Fibroblast of pulmonary artery (primary cell): Measurements from ENCODE around the gene PINK1.

Experiments
- DNase-seq: peaks from one replicate; pipeline ENCODE4 v3.0.0-alpha.2; 2010; ENCODE audit warnings: low read depth
- H3K4me3 ChIP-seq: replicated peaks from 2 replicates; pipeline ENCODE4 v1.5.1; 2011; ENCODE audit warnings: low read depth, mild to moderate bottlenecking, control low read depth, low read length, moderate library complexity
- TF ChIP-seq, protein P1 (sequence below): IDR thresholded peaks from 2 replicates; pipeline ENCODE4 v1.5.1; 2011; ENCODE audit warnings: mild to moderate bottlenecking, control low read depth, low read length, inconsistent platforms; ENCODE audit errors: missing control alignments

The PINK1 gene

DNA sequence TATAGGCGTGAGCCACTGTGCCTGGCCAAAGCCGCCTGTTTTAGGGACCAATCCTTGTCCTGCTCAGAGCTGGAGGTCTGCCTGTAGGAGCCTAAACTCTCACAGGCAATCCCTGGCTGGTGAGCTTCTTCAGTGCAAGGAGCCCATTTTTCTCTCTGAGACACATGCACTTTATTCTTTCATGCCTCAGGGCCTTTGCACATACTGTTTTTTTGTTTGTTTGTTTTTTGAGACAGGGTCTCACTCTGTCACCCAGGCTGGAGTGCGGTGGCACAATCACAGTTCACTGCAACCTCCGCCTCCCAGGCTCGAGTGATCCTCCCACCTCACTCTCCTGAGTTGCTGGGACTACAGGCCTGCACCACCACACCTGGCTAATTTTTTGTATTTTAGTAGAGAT is 21.6 kb upstream of the PINK1 start:
- no peak for DNase-seq
- no peak overlapping the region for H3K4me3 ChIP-seq
- TF ChIP-seq, protein P1, sequence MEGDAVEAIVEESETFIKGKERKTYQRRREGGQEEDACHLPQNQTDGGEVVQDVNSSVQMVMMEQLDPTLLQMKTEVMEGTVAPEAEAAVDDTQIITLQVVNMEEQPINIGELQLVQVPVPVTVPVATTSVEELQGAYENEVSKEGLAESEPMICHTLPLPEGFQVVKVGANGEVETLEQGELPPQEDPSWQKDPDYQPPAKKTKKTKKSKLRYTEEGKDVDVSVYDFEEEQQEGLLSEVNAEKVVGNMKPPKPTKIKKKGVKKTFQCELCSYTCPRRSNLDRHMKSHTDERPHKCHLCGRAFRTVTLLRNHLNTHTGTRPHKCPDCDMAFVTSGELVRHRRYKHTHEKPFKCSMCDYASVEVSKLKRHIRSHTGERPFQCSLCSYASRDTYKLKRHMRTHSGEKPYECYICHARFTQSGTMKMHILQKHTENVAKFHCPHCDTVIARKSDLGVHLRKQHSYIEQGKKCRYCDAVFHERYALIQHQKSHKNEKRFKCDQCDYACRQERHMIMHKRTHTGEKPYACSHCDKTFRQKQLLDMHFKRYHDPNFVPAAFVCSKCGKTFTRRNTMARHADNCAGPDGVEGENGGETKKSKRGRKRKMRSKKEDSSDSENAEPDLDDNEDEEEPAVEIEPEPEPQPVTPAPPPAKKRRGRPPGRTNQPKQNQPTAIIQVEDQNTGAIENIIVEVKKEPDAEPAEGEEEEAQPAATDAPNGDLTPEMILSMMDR: no peak

DNA sequence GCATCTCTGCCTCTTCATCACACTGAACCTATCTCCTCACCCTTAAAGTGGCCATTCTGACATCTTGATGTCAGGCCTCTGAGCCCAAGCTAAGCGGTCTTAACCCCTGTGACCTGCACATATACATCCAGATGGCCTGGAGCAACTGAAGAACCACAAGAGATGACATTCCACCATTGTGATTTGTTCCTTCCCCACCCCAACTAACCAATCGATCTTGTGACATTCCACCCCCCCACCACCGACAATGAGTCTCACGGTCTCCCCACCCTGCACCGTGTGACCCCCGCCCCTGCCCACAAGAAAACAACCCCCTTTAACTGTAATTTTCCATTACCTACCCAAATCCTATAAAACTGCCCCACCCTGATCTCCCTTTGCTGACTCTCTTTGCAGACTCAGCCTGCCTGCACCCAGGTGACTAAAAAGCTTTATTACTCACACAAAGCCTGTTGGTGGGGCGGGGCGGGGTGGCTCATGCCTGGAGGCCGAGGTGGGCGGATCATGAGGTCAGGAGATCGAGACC is 21.0 kb upstream of the PINK1 start:
- DNase-seq: no peak
- H3K4me3 ChIP-seq: no peak overlapping the region
- TF ChIP-seq, protein P1: no peak

DNA sequence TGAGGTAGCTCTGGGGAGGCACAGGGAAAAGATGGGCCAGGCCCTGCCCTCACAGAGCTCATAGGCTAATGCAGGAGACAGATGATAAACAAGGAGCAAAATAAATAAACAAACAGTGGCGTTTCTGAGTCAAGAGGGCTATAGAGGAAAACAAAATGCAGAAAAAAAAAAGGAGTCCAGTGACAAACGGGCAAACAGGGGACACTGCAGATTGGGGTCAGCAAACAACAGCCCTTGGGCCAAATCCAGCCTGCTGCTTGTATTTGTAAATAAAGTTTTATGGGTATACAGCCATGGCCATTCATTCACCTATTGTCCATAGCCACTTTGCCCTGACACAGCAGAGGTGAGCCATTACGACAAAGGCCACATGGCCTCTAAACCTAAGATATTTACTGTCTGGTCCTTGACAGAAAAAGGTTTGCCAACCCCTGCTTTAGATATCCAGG is 19.1 kb upstream of the PINK1 start:
- TF ChIP-seq, protein P1: no peak

DNA sequence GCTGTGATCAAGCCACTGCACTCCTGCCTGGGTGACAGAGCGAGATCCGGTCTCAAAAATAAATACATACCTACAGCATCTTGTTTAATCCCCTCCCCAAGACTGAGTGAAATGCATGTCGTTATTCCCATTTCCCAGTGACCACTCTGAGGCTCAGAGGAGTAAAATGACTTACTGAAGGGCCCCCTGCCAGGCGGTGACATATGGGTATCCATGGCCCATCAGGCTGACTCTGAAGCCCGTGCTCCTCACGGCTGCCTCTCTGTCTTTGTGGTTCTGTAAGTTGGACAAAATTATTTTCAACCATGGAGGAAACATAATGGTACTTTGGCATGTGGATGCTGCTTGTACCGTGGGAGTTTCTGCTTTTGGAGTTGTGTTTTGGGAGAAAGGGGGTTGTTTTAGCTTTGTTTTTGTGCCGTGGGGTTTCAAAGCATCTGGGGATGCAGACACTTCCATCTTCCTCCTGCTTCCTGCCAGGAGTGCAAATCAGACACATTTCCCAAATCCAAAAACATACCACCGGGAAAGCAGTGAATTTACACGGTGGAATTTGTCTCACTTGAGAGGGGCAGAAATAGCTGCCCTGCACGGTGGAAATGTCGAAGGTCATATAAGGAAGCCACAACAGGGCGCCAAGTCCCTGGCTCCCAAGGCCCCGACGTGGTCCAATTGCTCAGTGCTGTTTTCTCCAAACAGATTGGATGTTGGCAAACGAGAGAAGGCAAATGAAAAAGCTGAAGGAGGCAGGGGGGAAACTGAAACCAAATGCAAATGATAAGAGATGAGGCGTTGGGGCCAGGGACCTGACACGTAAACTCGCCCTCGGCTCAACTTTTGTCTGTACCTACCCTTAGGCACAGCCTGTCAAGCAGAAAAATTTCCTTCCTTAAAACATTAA is 17.1 kb upstream of the PINK1 start:
- TF ChIP-seq, protein P1: no peak
- no peak for DNase-seq
- no peak overlapping the region for H3K4me3 ChIP-seq

More for the DNA sequence above, 19.1 kb upstream of the PINK1 start:
- no peak overlapping the region for H3K4me3 ChIP-seq
- no peak for DNase-seq

DNA sequence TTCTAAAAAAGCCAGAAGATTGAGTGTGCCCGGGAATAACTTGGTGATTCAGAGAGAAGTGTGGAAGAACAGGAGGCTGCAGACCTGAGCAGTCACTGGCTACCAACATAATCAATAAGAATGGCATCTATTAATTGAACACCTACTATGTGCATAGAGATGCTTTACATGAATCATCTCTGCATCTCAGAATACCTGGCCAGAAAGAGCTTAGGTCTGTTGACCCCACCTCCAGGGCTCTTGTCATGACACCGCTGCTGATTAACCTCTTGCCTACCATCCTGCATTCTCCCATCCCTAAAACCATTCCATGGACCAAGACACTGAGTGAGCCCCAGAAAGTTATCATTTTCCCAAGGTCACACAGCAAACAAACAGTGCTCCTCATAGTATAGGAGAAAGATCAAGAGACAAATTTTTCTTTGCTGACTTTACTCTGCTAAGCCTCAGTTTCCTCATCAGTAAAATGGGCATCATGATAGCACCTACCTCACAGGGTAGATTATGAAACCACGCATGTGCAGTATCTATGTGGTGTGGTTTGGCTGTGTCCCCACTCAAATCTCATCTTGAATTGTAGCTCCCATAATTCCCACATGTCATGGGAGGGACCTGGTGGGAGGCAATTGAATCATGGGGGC is 16.3 kb upstream of the PINK1 start:
- no peak overlapping the region for H3K4me3 ChIP-seq
- TF ChIP-seq, protein P1: no peak
- no peak for DNase-seq

DNA sequence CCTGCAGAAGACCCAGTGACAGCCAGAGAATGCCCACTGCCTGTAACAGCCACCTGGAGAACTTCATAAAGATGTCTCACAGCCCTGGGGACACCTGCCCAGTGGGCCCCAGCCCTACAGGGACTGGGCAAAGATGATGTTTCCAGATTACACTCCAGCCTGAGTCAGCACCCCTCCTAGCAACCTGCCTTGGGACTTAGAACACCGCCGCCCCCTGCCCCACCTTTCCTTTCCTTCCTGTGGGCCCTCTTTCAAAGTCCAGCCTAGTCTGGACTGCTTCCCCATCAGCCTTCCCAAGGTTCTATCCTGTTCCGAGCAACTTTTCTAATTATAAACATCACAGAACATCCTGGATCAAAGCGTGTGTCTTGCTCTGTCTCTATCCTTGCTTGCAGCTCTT is 14.7 kb upstream of the PINK1 start:
- DNase-seq: no peak
- TF ChIP-seq, protein P1: no peak
- H3K4me3 ChIP-seq: no peak overlapping the region
